Measurements from ENCODE around the gene KIAA0408.

DNA sequence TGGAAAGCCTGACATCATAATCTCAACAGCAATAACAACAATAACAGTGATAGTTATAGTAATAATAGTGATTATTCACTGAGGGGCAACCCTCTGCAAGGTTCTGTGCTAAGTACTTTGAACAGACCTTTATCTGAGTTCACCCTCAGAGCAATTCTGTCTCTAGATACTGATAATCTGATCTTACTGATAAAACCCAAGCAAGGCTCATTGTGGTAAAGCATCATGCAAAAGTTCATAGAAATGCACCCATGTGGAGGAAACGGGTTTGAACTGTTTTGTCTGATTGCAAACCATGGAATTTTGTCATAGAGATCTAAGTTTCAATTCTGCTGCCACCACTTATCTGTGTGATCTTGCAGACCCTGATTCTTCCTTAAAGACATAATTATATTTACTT lies 1.3 kb upstream of the KIAA0408 start:
- TF ChIP-seq, protein P1, sequence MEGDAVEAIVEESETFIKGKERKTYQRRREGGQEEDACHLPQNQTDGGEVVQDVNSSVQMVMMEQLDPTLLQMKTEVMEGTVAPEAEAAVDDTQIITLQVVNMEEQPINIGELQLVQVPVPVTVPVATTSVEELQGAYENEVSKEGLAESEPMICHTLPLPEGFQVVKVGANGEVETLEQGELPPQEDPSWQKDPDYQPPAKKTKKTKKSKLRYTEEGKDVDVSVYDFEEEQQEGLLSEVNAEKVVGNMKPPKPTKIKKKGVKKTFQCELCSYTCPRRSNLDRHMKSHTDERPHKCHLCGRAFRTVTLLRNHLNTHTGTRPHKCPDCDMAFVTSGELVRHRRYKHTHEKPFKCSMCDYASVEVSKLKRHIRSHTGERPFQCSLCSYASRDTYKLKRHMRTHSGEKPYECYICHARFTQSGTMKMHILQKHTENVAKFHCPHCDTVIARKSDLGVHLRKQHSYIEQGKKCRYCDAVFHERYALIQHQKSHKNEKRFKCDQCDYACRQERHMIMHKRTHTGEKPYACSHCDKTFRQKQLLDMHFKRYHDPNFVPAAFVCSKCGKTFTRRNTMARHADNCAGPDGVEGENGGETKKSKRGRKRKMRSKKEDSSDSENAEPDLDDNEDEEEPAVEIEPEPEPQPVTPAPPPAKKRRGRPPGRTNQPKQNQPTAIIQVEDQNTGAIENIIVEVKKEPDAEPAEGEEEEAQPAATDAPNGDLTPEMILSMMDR (conservative IDR thresholded peaks at IDR 0.05 in 1 of 2, IDR thresholded peaks at IDR 0.05 in 1 of 2; ENCODE audit: low read depth in 1 of 2, low read length in 2 of 2) = no peak
- no peak for TF ChIP-seq EZH2 (IDR thresholded peaks at IDR 0.05; ENCODE audit: low read length, missing control alignments)

Data from fibroblast of lung (primary cell).